RCC 7860 (cell line): ENCODE results near the gene ZSWIM7.

ENCODE experiments used
- DNase-seq: peaks from one replicate; pipeline ENCODE4 v3.0.0-alpha.2; 2015; ENCODE audit warnings: low spot score
- FAIRE-seq: peaks from 2 replicates; lab custom pipeline; 2012; peaks lifted over from hg19 to GRCh38; lab: Jason Lieb, UNC

Gene ZSWIM7

GRCh38 chr17:15935891-15936290 lies 63.6 kb downstream of the ZSWIM7 start:
- FAIRE-seq, result no peak
- DNase-seq, result no peak

GRCh38 chr17:15934866-15935265 lies 64.6 kb downstream of the ZSWIM7 start:
- DNase-seq, result no peak
- FAIRE-seq, result no peak

DNA sequence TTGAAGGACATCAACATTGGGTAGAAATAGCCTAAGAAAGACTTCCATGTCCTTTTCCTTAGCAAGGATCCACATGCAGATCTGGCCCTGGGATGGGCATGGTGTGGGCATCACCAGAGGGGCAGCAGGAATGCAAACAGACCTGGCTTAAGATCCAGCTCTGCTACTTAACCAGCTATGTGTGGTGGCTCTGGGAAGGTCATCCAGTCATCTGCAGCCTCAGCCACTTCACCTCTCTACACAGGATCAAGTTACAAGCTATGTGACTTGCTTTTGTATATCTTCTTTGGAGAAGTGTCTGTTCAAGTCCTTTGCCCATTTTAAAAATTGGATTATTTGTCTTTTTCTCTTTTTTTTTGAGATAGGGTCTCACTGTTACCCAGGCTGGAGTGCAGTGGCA lies 68.1 kb downstream of the ZSWIM7 start:
- DNase-seq (no peak), FAIRE-seq (no peak)

GRCh38 chr17:15930426-15930825 lies 69.1 kb downstream of the ZSWIM7 start:
- no peak for FAIRE-seq
- no peak for DNase-seq

DNA sequence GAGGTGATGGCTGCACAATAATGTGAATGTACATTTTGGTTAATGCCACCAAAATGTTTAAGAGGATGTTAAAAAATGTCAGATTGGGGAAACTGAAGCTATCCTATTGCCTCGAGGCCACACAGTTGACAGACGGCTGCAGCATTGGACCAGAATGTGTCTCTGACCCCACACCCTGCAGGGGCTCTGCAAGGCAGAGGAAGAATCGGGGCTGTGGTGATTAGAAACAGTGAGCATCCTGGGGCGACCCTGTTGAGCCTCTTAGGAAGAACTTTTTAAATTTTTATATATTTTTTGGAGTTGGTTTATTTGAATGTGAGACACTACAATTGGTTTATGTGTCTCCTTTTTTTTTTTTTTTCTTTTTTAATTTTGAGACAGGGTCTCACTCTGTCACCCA lies 69.6 kb downstream of the ZSWIM7 start:
- FAIRE-seq, result no peak
- DNase-seq, result no peak

DNA sequence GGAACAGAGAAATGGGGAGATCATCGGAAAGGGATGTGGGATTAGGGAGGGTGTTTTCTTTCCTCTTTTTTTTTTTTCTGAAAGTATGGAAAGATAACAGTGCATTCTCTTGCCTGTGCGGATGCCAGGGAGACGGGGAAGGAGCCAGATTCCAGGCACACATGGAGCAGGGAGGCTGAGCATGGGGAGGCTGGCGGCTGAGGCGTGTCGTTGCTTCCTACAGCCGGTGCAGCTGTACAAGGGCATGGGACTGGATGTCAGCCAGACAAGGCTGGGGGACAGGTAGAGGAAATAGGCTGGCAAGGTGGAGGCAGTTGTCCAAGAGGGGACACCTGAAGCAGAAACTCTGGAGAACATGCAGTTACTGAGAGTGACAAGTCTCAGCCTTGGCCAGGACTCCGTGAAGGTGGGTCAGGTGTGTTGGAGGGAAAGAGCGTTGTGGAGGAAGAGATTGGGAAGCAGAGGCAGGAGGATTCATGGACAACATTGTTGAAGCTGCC lies 71.2 kb downstream of the ZSWIM7 start:
- DNase-seq (no peak), FAIRE-seq (no peak)
